Stimulated activated CD8-positive, alpha-beta memory T cell treated with anti-CD3 and anti-CD28 coated beads, Interleukin-12 subunit alpha, Interleukin-12 subunit beta, amount 100 ng/mL, for 4 hours (primary cell): Measurements from ENCODE around the gene CLDN5.

Experiments
- DNase-seq: peaks from one replicate; pipeline ENCODE4 v3.0.0-alpha.2; 2020; ENCODE audit warnings: low read depth

Gene CLDN5

GRCh38 chr22:19504900-19505734 is 19.1 kb downstream of the CLDN5 start:
- no peak for DNase-seq

DNA sequence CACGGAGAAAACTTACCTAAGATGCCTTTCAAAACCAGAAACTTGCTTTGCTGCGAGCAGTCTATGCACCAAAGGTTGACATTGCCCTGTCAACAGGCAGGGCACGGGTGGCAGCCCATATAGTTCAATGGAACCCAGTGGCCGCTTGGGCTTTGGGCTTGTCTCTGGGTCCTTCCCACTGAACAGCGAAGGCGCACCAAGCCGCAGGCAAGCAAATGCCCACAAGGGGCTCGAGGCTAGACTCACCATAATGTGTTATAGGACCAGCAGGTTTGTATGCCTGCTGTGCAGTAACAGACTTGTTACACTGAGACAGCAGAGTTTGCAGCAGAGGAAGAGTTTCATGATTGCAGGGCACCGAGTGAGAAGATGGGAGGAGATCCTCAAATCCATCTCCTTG is 20.3 kb downstream of the CLDN5 start:
- DNase-seq: no peak

DNA sequence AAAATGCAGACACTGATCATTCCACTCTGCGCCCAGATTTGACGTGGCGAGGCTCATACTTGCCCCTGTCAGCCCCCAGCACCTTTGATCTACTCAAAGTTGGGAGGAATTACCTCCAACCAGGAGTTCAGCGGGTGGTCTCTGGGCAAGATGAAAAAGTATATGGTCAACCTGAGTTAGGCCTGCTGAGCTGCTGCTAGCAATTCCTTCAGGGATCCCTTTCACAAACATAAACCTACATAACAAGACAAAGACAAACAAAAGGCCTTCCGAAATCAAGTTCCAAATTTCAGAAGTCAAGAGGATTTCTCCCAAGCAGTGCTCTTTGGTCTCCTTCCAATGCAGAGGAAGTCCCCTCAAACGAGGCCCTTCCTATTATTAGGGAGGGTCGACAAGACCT is 20.8 kb downstream of the CLDN5 start:
- no peak for DNase-seq

DNA sequence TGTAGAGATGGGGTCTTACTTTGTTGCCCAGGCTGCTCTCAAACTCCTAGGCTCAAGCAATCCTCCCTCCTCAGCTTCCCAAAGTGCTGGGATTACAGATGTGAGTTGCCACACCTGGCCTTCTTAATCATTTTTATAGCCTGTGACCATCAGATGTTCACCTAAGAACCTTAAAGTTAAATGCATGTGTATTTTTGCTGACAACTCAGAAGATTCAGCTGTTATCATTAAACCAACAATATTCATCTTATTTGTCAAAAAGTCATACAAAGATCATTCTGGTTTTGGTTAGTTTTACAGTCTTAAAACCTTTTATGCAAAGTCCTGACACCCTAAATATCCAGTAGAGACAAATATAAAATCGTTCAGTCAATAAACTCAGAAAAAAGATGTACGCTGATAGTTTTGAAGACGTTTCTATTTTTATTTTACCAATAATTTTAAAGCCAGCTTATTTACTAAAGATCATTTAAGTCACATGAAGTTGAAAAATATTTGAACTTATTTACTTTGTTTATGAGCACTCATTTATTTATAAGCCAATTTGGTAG is 22.2 kb downstream of the CLDN5 start:
- DNase-seq: no peak

DNA sequence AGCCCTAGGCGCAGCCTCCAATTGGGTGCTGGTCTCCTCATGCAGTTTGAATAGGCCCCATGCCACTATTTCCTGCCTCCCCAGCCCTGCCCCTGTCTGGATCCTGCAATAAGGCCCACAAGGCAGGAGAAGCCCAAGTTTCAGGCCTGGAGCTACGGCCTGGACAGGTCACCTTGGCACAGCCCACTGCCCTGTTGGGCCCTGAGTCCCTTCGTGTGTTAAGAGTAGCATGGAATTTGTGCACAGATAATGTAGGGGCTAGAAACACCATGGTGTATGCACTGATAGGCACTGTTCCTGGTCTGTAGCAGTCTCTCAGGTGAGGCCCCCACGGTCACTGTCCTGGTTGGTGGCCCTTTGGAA is 24.3 kb downstream of the CLDN5 start:
- DNase-seq: no peak

- DNase-seq: no peak
Measured at GRCh38 chr22:19499236-19499879, 24.9 kb downstream of the CLDN5 start.

- no peak for DNase-seq
Measured at GRCh38 chr22:19498866-19499190, 25.4 kb downstream of the CLDN5 start.

- DNase-seq: no peak
Measured at GRCh38 chr22:19498154-19498865, 25.9 kb downstream of the CLDN5 start.

GRCh38 chr22:19497245-19497644 is 27.0 kb downstream of the CLDN5 start:
- no peak for DNase-seq

- DNase-seq: no peak
Measured at GRCh38 chr22:19496324-19496630, 27.9 kb downstream of the CLDN5 start.

- DNase-seq: no peak
Measured at GRCh38 chr22:19495562-19496323, 28.5 kb downstream of the CLDN5 start.

- no peak for DNase-seq
Measured at GRCh38 chr22:19494676-19495173, 29.5 kb downstream of the CLDN5 start.

DNA sequence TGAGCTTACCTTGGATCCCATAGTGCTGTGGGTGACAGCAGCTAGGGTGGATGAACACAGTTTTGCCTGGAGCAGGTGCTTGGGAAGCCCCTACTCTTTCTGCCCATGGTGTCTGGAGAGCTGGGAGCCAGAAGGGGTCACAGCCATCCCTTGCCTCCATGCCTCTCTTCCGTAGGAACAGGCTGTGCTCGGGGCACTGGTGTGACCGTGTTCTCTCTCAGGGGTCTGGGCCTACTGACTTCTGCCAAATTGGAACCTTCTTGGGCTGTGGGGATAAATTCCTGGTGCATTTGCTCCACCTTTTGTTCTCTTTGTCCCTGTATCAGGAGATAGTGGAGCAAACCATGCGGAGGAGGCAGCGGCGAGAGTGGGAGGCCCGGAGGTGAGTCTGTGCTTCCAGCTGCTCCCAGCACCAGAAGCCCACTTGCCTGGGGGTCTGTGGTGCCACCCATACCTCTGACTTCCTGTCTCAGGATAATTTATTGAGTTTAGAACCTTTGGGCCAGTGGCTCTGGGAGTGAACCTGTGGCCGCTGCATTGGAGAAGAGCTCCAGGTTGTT is 30.1 kb downstream of the CLDN5 start:
- DNase-seq: no peak

DNA sequence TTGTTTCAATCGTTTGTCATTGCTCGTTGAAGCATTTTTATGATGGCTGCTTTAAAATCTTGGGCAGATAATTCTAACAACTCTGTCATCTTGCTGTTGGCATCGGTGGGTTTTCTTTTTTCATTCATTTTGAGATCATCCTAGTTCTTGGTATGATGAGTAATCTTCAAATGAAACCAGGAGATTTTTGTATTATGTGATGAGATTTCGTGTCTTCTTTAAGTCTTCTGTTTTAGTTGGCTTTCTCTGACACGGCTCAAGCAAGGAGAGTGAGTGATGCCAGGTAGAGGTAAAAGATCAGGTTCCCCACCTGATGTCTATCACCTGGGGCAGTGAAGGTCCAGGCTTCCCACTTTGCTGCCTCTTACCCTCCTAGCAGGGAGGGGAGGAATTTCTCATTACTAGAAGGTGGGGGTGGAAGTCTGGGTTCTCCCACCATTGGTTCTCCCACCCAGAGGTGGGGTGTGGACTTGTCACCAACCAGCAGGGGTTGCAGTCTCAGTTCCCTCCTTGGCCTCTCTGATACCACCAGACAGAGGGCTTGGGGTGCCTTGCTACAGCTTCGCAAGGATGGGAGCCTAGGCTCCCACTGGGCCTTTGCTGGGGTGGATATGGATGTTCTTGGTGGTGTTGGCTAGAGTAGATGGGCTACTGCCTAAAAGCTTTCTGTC is 31.6 kb downstream of the CLDN5 start:
- DNase-seq: no peak

GRCh38 chr22:19490628-19491230 is 33.5 kb downstream of the CLDN5 start:
- no peak for DNase-seq

DNA sequence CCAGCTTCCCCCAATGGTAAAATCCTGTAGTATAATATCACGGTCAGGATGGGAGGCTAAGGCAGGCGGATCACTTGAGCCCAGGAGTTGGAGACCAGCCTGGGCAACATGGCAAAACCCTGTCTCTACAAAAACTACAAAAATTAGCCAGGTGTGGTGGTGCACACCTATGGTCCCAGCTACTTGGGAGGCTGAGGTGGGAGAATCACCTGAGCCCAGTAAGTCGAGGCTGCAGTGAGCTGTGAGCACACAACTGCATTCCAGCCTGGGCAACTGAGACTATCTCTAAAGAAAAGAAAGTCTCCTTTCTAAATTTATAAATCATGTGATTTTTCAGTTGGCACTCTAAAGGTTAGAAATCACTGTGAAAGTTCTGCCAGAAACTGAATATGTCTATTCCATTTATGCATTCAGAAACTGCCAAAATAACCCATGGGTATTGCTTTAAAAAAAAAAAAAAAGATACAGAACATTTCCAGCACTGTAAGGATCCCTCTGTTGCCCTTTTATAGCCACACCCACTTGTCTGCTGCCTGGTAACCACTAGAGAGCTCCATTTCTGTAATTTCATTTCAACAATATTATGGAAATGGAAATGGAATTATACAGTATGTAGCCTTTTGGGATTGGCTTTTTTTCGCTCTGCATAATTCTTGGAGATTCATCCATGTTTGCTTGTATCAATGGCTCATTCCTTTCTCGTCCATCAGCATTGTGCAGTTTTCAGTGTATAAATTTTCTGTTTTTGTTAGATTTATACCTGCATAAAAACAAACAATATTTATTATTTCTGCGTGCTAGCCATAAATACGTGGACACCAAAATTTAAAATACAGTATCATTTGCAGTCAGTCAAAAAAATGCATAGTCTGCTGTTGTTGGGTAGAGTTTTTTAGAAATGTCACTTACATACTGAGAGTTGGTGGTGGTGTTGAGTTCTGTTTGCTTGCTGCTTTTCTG is 35.0 kb downstream of the CLDN5 start:
- no peak for DNase-seq

DNA sequence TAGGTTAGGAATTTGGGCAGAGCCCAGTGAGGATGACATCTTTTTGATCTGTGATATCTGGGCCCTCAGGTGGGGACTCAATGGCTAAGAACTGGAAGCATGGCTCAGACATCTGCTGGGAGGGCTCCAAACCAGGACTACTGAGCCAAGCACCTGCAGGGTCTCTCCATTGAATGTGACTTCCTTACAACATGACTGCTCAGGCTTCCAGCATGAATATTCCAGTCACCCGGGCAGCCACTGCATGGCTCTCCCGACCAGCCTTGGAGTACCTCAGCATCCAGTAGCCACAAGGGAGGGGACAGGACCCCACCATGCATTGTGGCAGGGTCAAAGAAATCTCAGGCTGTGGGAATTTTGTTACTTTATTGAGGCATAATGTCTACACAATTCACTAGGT is 35.9 kb downstream of the CLDN5 start:
- DNase-seq: no peak

DNA sequence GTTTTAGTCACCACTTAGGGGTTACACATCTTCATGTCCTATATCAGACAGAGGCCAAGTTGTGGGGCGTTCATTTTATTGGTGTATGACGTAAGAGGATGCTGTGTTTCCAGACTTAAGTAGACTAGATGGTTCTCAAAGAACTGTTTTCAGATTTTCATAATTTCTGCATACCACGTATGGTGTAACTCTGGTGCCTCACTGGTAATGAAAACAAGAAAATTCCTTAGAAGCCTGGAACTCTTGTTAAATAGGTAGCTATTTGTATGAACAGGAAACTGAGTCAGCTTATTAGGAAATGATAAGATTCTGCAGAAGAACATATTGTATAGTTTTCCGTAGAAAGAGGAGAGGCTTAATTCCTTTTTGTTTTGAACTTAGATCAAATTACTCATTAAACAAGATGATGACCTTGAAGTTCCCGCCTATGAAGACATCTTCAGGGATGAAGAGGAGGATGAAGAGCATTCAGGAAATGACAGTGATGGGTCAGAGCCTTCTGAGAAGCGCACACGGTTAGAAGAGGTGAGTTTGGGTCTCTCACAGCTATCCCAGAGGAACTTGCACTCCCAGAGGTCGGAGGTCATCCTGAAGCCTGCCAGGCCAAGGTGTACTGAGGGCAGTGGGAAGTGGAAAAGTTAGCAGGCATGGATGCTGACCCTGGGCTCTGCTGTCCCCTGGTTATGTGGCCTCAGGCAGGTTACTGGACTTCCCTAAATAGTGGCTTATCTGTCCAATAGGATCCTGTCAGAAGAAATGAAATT is 40.5 kb downstream of the CLDN5 start:
- DNase-seq: no peak

- no peak for DNase-seq
Measured at GRCh38 chr22:19482297-19482696, 41.9 kb downstream of the CLDN5 start.
